Measurements from ENCODE around the gene PLD3. TPM values are rescaled to one million over a fixed set of nuclear protein-coding genes. Genes with fewer than 3 reads are reported as not detected.

Gene PLD3
- total RNA-seq, 1 donor from 2014 or later = 208 TPM

DNA sequence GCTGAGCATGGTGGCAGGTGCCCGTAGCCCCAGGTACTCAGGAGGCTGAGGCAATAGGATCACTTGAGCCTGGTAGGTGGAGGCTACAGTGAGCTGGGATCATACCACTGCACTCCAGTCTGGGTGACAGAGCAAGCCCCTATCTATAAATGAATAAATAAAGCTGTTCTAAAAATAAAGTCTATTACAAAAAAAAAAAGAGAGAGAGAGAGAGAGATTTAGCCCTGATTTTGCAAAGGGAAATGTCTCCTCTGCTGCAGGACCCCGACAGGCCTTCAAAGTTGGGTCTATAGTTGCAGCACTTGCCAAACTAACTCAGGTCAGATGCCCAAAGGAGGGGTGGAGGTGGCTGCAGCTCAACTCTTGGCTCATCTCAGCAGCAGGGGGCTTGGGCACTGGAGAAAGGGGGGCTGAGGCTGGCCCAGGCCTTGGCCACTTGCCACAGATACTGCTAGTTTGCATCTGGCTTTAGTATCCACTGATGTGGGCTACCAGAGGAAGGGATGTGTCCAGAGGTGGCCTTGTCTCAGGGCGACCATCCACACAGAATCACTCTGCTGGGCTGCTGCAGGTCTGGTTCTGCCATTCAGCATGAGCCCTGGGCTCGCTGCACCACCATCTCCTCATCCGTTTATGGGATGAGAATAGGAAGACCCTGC lies 32.6 kb upstream of the PLD3 start:
- TF ChIP-seq, protein P1, sequence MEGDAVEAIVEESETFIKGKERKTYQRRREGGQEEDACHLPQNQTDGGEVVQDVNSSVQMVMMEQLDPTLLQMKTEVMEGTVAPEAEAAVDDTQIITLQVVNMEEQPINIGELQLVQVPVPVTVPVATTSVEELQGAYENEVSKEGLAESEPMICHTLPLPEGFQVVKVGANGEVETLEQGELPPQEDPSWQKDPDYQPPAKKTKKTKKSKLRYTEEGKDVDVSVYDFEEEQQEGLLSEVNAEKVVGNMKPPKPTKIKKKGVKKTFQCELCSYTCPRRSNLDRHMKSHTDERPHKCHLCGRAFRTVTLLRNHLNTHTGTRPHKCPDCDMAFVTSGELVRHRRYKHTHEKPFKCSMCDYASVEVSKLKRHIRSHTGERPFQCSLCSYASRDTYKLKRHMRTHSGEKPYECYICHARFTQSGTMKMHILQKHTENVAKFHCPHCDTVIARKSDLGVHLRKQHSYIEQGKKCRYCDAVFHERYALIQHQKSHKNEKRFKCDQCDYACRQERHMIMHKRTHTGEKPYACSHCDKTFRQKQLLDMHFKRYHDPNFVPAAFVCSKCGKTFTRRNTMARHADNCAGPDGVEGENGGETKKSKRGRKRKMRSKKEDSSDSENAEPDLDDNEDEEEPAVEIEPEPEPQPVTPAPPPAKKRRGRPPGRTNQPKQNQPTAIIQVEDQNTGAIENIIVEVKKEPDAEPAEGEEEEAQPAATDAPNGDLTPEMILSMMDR (conservative IDR thresholded peaks at IDR 0.05) = no peak

GRCh38 chr19:40317338-40317737 lies 31.2 kb upstream of the PLD3 start:
- TF ChIP-seq, protein P1 (conservative IDR thresholded peaks at IDR 0.05) = no peak
- Mint-ChIP-seq H3K27ac (ENCODE audit: unreplicated experiment) (no peak overlapping the region), H3K36me3 (ENCODE audit: low read depth) (no peaks in the 10 kb centered on the region), H3K27me3 (ENCODE audit: low read depth) (no peaks in the 10 kb centered on the region), H3K4me3 (no peak overlapping the region), H3K9me3 (no peaks in the 10 kb centered on the region), H3K4me1 (no peaks in the 10 kb centered on the region)
- DNase-seq (ENCODE audit: low read depth, low spot score) = no peak

More for the DNA sequence above, 32.6 kb upstream of the PLD3 start:
- Mint-ChIP-seq H3K27me3 (ENCODE audit: low read depth) (no peaks in the 10 kb centered on the region), H3K36me3 (ENCODE audit: low read depth) (no peaks in the 10 kb centered on the region), H3K4me1 (no peaks in the 10 kb centered on the region), H3K4me3 (no peak overlapping the region), H3K9me3 (no peaks in the 10 kb centered on the region), H3K27ac (ENCODE audit: unreplicated experiment) (no peak overlapping the region)
- DNase-seq (ENCODE audit: low read depth, low spot score) = no peak

DNA sequence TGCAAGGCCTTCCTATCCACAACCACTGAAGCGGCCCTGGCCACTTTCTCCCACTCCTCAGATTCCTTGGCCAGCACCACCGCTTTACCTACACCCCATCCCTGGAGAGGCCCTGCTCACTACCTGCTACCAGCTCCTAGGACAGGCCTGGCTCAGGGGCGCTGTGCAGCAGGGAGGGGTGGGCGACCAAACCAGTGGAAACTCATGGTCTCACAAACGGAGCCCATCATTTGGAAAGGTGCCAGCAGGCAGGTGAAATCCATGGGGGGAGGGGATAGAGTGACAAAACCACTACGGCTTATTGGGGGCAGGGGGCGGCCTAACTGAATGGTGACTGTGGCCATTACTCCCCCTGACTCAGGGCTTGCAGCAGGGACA lies 27.9 kb upstream of the PLD3 start:
- Mint-ChIP-seq H3K4me1 (no peaks in the 10 kb centered on the region), H3K9me3 (no peaks in the 10 kb centered on the region), H3K36me3 (ENCODE audit: low read depth) (peaks cover 2% of the 10 kb centered on the region), H3K4me3 (no peak overlapping the region), H3K27ac (ENCODE audit: unreplicated experiment) (peak overlapping the region; percentile 67), H3K27me3 (ENCODE audit: low read depth) (no peaks in the 10 kb centered on the region)
- no peak for DNase-seq (ENCODE audit: low read depth, low spot score)
- TF ChIP-seq, protein P1 (conservative IDR thresholded peaks at IDR 0.05) = no peak

DNA sequence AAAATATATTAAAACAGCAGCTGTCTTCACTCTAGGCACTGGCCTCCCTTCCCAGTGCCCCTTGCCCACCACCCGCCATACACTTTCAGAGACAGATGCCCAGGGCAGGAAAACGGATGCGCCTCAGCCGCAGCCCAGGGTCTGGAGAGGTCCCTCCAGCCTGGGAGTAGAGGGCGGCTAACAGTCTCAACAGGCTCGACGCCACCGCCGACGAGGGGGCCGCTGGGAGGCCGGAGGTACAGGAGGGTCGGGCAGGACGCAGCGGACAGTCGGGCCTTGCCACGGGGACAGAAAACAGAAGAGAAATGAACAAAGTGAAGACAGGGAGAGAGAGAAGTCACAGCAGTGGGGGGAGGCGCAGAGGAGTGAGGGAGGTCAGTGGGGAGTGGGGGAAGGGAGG lies 27.4 kb upstream of the PLD3 start:
- no peak overlapping the region for H3K27ac Mint-ChIP-seq (ENCODE audit: unreplicated experiment)

DNA sequence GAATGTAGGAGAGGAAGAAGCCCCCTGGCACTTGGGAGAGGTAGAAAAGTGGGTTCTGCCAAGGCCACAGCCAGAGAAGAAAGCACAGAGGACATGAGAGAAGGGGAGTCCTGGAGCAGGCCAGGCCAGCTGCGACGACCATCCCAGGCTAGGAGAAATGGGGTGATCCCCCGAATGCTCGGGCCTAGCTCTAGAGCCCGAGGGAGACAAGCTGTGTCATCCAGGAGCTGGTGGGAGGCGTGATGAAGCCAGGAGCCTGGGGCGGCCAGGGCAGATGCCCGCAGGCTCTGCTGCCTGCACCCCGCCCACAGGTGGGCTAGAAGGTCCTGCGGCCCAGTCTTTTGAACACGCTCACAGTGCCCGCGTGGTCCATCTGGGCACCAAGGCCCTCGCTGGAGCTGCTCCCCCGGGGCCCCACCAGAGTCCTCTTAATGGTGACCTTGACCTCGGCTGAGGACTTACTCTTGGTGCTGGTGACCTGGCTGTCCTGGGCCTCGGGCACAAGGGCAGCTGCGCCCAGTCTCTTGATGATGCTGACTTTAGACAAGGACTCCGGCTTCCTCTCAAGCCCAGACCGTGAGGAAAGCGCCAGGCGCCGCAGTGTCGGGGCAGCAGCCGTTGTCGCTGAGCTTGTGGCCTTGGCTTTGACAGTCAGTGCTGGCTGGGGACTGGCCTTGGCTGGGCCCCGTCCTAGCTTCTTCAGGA lies 26.8 kb upstream of the PLD3 start:
- Mint-ChIP-seq H3K27ac (ENCODE audit: unreplicated experiment) (no peak overlapping the region), H3K9me3 (no peaks in the 10 kb centered on the region), H3K36me3 (ENCODE audit: low read depth) (peaks cover 2% of the 10 kb centered on the region), H3K4me1 (no peaks in the 10 kb centered on the region), H3K4me3 (no peak overlapping the region), H3K27me3 (ENCODE audit: low read depth) (no peaks in the 10 kb centered on the region)
- DNase-seq (ENCODE audit: low read depth, low spot score) = no peak
- TF ChIP-seq, protein P1 (conservative IDR thresholded peaks at IDR 0.05) = no peak

More for the DNA sequence above, 27.4 kb upstream of the PLD3 start:
- Mint-ChIP-seq H3K36me3 (ENCODE audit: low read depth) (peaks cover 2% of the 10 kb centered on the region), H3K4me1 (no peaks in the 10 kb centered on the region), H3K27me3 (ENCODE audit: low read depth) (no peaks in the 10 kb centered on the region), H3K9me3 (no peaks in the 10 kb centered on the region), H3K4me3 (no peak overlapping the region)
- no peak for DNase-seq (ENCODE audit: low read depth, low spot score)
- TF ChIP-seq, protein P1 (conservative IDR thresholded peaks at IDR 0.05) = no peak
